Posterior cingulate gyrus (tissue), 11 donors: Measurements from ENCODE around the gene FEN1.
A peak's percentile ranks its signal among the peaks of the same experiment; 100 is the strongest.

Experiments
- DNase-seq, 10 donors: peaks; one replicate each; pipeline versions ENCODE4 v3.0.0 to v3.0.0-alpha.2; 2020 to 2021; ENCODE audit warnings: mixed read lengths in 3 of 10
- intact Hi-C: fragments of 100-400 bp; cut with DNase I; formaldehyde crosslinking; loops from one replicate; pipeline ENCODE4 v1.15.1; 2023

The FEN1 gene, protein sequence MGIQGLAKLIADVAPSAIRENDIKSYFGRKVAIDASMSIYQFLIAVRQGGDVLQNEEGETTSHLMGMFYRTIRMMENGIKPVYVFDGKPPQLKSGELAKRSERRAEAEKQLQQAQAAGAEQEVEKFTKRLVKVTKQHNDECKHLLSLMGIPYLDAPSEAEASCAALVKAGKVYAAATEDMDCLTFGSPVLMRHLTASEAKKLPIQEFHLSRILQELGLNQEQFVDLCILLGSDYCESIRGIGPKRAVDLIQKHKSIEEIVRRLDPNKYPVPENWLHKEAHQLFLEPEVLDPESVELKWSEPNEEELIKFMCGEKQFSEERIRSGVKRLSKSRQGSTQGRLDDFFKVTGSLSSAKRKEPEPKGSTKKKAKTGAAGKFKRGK

DNA sequence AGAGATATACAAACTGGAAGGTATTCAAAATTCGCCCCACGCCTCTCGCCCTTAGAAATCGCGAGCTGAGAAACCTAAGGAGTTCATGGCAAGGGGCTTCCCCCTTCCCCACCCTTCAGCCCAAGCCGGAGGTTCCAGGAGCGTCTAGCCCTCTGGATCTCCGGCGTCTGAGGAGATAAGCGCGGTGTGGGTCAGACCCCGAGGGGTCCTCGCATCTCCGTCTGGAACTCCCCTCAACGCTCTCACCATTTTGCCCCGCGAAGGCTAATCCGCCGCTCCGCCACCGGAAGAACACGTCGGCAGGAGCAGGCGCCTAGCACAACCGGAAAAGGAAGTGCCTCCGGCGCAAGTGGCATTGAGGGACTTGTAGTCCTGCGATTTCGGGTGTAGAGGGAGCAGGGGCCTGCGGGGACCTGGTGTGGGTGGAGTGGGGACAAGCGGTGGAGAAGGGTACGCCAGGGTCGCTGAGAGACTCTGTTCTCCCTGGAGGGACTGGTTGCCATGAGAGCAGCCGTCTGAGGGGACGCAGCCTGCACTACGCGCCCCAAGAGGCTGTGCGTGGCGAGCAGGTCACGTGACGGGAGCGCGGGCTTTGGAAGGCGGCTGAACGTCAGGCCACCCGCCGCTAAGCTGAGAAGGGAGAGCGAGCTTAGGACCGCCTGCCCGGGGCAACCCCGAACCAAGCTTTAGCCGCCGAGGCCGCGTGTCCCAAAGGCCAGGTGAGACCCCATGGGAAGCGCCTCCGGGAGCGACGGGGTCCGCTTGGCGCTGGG lies at the start of gene FEN1, which contains the start of gene TMEM258:
Gene FEN1 (plus strand): TSS at position 602 of the 773 bp plus-strand sequence. CDS start 2,451 bp downstream, outside the sequence.
Gene TMEM258 (minus strand): TSS at position 290 of the 773 bp plus-strand sequence. CDS start 41 bp downstream, at position 249.
- peak; percentile 87 to 99 (median 94) for DNase-seq
- intact Hi-C loops: no loop called here

DNA sequence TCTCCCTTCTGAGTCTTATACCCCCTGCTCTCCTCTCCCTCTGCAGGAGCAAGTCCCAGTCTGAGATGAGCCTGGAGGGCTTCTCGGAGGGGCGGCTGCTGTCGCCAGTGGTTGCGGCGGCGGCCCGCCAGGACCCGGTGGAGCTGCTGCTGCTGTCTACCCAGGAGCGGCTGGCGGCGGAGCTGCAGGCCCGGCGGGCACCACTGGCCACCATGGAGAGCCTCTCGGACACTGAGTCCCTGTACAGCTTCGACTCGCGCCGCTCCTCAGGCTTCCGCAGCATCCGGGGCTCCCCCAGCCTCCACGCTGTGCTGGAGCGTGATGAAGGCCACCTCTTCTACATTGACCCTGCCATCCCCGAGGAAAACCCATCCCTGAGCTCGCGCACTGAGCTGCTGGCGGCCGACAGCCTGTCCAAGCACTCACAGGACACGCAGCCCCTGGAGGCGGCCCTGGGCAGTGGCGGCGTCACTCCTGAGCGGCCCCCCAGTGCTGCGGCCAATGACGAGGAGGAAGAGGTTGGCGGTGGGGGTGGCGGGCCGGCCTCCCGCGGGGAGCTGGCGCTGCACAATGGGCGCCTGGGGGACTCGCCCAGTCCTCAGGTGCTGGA lies 49.1 kb upstream of the FEN1 start:
- DNase-seq: no peak
- intact Hi-C loops: no loop called here

DNA sequence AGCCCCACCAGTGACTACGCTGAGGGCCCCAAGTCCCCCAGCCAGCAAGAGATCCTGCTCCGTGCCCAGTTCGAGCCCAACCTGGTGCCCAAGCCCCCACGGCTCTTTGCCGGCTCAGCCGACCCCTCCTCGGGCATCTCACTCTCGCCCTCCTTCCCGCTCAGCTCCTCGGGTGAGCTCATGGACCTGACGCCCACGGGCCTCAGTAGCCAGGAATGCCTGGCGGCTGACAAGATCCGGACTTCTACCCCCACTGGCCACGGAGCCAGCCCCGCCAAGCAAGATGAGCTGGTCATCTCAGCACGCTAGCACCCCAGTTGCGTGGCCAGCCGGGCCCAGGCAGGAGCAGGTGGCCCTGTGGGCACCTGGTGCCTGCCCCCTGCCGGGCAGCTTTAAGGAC lies 48.5 kb upstream of the FEN1 start:
- intact Hi-C loops: no loop called here
- no peak for DNase-seq

DNA sequence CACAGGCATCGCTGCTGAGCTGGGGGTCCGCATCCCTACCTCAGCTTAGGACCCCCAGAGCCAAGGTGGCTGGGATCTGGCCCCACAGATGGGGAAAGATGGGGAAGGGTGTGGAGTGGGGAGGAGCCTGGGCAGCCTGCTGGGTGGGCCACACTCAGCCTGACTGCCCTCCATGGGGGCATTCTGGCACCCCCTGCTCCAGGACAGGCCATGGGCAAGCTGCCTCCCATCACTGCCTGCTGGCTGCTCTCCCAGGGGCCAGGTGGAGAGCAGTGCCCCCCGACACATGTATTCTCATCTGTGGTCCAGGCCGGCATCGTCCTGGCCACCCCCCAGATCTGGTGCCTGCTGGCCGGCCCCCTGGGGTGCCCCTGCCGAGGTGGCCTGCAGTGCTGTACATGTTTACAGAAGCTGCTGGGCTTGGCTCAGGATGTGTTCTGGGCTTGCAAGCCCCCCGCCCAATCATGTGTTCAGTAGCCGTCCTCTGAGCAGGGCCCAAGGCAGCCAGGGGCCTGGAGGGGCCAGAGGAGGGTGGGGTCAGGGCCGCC lies 48.0 kb upstream of the FEN1 start:
- DNase-seq: no peak
- intact Hi-C loops: no loop called here

DNA sequence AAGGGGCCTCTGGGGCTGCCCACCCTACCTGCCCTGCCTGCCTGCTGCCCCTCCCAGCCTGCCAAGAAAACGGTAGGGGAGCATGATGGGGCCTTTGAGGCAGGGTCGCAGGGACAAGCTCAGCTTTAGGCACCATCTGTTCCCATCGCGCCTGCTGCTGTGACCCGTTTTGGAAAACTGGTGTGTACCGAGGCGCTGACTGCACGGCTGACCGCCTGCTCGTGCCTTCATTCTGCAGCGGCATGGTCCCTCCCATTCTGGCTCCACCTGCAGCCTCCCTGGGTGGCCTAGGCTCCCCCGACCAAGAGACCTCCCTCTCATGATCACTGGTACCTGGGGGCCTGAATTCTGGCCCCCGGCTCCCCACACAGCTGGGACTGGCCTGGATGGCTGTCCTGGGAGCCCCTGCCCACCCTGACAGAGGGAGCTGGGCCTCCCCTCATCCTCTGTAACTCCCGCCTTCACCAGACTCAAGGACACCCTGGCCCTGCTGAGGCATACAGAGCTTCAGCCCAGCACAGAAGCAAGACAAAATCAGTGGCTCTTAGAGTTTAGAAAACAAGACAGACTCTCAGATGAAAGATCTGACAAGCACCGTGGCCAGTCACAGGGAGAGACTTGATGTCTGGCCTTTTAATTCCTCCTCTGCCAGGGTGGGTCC lies 46.8 kb upstream of the FEN1 start:
- DNase-seq: no peak
- intact Hi-C loops: loop anchor here (2.0 kb wide), 1 partner anchor 43 kb away; no protein-coding TSS in a partner anchor

DNA sequence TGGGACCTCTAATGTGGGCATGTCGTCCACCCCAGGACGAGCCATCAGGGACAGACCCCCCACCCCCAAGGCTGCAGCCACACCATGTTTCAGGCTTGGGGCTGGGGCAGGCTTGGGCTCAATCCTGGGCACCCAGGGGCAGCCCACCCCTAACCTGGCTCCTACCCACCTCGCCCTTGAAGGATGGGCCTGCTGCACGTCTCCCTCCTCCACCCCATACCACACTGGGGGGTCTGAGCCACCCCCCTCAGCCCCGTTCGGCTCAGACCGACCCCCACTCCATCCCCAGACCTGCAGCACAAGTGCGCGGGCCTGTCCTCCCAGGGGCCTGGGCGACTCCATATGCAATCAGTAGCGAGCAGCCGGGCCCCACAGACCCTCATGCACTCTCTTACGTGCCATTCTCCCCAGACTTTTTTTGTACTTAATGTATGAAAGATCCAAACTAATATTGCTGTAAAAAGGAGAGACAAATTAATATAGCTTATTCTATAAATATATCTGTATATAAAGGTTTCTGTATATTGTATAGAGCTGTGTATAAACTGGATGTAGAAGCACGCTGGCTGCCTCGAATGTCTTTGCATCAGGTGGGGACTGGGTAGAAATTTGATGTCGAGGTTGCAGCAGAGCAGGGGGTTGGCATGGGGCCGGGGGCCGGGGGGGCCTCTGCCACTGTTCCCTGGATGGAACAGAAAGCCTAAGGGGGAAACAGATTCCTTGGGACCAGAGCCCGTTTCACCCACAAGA lies 46.1 kb upstream of the FEN1 start:
- intact Hi-C loops: loop anchor here (2.0 kb wide), 1 partner anchor 42 kb away; no protein-coding TSS in a partner anchor
- DNase-seq: no peak

DNA sequence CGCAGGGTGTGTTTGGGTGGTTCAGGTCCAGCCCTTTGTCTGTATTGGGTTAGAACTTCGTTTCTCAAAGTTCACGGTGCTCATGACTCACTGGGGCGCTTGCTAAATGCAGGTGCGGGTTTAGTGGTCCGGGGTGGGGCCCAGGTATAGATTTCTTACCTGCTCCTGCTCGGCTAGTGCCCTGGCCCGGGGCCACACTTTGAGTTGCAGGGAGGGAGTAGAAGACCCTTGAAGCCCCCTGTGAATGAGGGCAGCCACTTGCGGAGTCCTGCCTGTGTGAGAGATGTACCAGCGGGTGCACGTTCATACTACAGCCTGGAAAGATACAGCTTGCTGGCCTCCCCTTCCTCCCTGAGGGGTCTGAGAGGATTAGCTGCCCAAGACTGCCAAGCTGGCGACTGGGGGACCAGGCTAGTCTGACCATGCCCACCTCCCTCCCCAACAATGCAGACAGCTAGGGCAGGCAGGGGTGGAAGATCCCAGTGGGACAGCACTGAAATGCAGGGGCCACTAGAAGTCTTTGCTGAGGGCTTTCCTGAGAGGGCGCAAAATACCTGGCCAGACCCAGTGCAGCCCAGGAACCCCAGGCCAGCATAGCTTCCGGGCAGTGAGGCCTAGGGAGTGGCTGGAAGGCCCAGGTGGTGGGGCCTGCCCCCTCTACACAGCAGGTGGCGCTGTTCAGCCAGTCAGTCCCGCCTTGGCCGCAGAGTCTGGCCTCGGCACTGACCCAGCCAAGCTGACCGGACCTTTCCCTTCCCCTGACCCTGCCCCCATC lies 45.3 kb upstream of the FEN1 start:
- intact Hi-C loops: loop anchor here (2.0 kb wide), 1 partner anchor 41 kb away; no protein-coding TSS in a partner anchor
- peak; percentile 71 to 98 (median 86) for DNase-seq

DNA sequence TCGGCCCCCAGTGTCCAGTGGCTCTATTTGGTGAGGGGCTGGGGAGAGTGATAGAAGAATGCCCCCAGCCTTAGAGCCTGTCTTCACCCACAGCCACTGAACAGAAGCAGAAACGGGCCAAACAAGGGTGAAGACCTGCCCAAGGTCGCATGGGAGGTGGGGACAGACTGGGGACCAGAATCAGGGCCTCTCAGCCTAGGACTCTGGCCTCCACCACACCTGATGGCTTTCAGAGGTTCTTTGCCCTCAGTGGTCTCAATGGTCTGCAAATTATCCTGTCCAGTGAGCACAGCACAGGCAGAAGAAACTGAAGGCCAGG lies 44.8 kb upstream of the FEN1 start:
- intact Hi-C loops: loop anchor here (2.0 kb wide), 1 partner anchor 41 kb away; no protein-coding TSS in a partner anchor
- no peak for DNase-seq

DNA sequence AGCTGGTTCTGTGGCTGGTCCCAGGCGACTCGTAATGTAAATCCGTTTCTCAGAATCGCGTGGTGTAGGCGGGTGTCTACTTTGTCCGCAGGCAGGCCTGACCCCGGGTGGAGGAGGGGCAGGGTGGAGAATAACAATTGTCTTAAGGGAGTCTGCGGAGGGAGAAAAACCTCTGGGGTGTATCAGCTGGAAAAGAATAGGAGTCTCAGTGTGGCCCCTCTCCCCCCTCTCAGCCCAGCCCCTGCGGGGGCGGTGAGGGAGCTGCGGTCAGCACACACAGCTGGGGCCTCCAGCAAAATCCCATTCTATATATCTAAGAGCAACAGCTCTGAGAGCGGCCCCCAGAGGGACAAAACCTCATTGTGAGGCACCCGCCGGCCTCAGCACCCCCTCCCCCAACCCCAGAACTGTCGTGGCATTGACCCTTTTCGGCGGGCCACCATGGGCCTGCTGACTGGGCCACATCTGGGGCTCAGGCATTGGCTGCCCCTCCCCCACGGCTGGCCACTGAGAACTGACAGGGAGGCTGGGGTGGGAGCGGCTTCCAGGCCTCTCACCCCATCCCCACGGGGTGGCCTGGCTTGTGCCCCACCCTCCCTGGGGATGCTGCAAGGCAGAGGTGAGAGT lies 43.0 kb upstream of the FEN1 start:
- DNase-seq: peak; percentile 73 to 99 (median 91)
- intact Hi-C loops: loop anchor here (1.0 kb wide), 1 partner anchor 27 kb away; no protein-coding TSS in a partner anchor

DNA sequence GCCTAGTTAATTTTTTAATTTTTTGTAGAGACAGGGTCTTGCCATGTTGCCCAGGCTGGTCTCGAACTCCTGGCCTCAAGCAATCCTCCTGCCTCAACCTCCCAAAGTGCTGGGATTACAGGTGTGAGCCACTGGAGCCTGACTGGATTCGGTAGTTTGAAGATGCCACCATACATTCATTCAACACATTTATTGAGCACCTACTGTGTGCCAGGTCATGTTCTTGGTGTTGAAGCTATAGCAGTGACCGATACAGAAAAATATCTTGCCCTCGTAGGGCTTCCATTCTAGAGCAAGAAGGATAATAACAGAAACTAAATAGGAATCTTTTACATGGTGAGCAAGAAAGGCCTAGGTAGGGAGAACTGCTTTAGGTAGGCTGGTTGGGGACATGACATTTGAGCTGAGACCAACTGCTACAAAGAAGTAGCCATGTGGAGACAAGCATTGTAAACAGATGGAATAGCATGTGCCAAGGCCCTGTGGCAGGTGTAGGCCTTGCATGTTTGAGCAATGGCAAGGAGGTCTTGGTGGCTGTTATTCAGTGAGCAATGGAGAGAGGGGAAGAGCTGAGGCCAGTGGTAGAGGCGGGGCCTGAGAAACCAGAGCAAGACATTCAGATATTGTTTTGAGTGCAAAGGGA lies 42.0 kb upstream of the FEN1 start:
- intact Hi-C loops: no loop called here

DNA sequence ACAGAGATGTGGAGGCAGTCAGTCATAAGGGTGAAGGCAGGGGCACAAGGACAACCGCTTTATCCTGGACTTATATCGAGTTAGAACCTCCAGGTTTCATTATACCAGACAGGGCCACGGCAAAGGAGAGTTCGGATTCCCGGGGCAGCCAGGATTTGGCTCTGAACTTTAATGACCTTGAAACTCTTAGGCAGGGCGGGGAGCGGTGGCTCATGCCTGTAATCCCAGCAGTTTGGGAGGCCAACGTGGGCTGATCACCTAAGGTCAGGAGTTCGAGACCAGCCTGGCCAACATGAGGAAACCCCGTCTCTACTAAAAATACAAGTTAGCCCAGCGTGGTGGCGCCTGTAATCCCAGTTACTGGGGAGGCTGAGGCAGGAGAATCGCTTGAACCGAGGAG lies 41.3 kb upstream of the FEN1 start:
- DNase-seq: no peak
- intact Hi-C loops: no loop called here

More for the DNA sequence above, 42.0 kb upstream of the FEN1 start:
- no peak for DNase-seq

DNA sequence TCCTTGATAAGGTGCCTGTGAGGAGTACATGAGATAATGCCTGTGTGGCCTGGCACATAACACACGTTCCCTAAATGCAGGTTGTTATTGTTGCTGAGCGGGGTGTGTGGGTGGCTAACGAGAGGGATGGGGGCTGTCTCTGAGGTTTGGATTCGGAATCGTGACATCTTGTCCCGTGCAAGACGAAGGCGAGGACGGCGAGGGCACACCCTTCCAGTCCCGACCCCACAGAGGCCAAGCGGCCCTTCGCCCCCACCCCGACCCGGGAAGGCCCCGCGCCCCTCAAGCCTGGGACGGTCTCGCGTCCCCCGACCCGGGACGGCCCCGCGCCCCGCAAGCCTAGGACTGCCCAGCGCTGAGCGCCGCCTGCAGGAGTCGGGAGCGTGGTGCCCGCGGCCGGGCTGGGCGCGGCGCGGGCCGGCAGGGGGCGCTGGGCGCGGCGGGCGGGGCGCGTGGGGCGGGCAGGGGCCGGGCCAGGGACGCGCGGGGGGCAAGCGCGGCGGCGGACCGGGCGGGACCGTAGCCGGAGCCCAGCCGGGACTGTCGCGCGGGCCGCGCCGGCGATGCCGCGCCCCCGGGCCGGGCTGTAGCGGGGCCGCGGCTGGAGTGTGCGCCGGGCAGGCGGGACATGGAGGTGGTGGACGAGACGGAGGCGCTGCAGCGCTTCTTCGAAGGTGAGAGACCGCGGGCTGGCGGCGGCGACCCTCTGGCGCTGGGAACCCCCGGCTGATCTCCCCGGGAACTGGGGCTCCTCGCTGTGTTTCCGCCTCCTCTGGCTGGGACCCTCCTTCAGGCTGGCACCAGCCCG lies 40.4 kb upstream of the FEN1 start, which contains the start of gene MYRF:
Gene MYRF (plus strand): TSS at position 520 of the 808 bp plus-strand sequence. CDS start 109 bp downstream, at position 629.
- intact Hi-C loops: no loop called here

DNA sequence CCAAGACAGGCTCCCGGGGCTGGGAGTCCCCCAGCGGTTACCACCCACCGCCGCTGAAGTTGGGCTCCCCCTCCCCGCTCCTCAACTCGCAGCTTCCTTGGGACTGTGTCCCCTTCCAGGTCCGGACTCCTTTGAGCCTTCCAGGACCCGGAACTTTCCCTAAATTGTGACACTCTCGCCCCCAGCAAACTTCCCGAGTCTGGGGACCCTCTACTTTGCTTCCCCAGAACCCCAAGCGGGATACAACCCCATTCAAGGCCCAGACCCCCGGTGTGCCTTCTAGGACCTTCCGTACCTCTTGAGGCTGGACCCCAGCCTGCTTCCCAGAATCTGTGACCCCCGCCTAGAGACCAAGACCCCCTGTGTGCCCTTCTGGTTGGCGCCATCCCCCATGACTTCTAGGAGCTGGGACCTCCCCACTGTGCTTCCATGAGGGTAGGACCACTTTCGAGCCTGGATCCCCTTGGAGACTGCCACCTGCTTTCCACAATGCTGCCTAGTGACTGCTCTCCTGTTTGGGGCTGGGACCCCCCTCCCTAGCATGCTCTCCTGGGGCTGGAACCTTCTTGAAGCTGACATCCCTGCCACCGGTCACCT lies 39.7 kb upstream of the FEN1 start:
- intact Hi-C loops: no loop called here
- DNase-seq: no peak

More for the DNA sequence above, 40.4 kb upstream of the FEN1 start, which contains the start of gene MYRF:
- DNase-seq: peak in 9 of 10 donors; percentile 37 to 94 (median 60)

DNA sequence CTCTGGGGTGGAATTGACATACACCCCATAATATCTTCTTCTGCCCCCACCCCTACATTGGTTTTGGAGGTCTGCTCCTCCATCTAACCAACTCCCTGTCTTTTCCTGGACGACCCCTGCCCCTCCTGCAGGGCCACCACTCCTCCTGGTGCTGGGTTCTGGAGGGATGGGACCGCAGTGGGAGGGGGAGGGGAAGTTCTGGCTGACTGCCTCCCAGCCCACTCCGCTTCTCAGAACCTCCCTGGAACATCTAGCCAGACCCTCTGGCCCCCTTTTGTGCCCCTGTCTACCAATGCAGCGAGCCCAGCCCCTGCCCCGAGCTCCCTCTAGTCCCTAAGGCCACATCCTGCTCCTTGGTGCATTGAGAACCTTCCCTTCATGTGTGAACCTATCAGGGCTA lies 39.0 kb upstream of the FEN1 start:
- intact Hi-C loops: no loop called here
- no peak for DNase-seq

DNA sequence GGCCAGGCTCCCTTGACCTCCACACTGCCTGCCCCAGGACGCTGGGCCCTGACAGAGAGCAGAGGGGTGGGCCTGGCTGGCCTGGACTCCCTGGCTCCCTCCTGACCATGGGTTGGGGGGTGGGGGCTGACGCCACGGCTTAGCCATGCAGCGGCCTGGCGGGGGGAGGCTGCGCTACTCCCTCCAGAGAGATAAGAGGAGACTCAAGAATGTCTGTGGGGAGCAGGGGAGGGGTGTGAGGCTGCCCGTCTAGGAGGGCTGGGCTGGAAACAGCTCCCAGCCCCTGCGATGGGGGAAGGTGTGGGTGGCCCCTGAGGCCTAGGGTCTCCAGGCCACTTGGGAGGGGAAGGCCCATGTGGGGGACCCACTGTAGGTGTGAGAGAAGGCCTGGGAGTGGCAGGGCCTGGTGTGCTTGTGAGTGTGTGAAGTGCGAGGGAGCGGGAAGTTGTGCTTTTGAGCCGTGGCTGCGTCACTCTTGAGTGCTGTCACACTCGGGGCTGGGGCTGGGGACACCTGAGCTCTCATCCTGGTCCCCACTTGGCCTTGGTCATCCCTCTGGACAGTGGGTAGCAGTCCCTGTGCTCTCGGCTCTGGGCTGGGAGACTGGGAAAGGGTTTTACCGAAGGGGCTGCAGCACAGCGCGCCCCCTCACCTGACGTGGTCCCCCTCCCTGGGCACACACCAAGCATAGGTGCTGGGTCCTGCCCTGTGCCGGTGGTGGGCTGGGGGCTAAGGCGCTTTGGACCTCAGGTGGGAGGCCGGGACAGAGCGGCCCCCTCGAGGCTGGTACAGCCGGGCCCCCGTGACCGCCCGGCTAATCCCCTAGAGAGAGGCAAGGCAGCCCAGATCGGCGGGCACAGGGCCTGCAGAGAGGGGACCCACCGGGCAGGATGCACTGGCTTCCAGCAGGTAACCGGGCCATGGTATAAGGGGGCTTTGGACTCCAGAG lies 37.9 kb upstream of the FEN1 start:
- no peak for DNase-seq
- intact Hi-C loops: no loop called here
